Measurements from ENCODE around the gene VEGFA. TPM values are rescaled to one million over a fixed set of nuclear protein-coding genes. Genes with fewer than 3 reads are reported as not detected.

VEGFA gene
- total RNA-seq, 1 donor from 2014 or later = 267 TPM

- no peaks in the 10 kb centered on the region for H3K9me3 Mint-ChIP-seq (ENCODE audit: low read depth)
- H3K27ac Mint-ChIP-seq = no peak overlapping the region
- TF ChIP-seq CTCF (IDR thresholded peaks at IDR 0.05; ENCODE audit: unreplicated experiment) = no peak
- peaks cover 12% of the 10 kb centered on the region for H3K27me3 Mint-ChIP-seq
- H3K36me3 Mint-ChIP-seq (ENCODE audit: insufficient read depth) = no peaks in the 10 kb centered on the region
- no peak for DNase-seq (ENCODE audit: low spot score, unreplicated experiment)
- no peak overlapping the region for H3K4me3 Mint-ChIP-seq (ENCODE audit: low read depth)
- H3K4me1 Mint-ChIP-seq (ENCODE audit: low read depth) = no peaks in the 10 kb centered on the region
Measured at GRCh38 chr6:43724914-43725642, 44.9 kb upstream of the VEGFA start.

GRCh38 chr6:43725643-43726580 lies 44.1 kb upstream of the VEGFA start:
- H3K4me1 Mint-ChIP-seq (ENCODE audit: low read depth) = no peaks in the 10 kb centered on the region
- H3K4me3 Mint-ChIP-seq (ENCODE audit: low read depth) = no peak overlapping the region
- H3K27me3 Mint-ChIP-seq = peaks cover 9% of the 10 kb centered on the region
- no peaks in the 10 kb centered on the region for H3K36me3 Mint-ChIP-seq (ENCODE audit: insufficient read depth)
- no peak for DNase-seq (ENCODE audit: low spot score, unreplicated experiment)
- no peak overlapping the region for H3K27ac Mint-ChIP-seq
- H3K9me3 Mint-ChIP-seq (ENCODE audit: low read depth) = peaks cover 6% of the 10 kb centered on the region
- no peak for TF ChIP-seq CTCF (IDR thresholded peaks at IDR 0.05; ENCODE audit: unreplicated experiment)

GRCh38 chr6:43727634-43728033 lies 42.4 kb upstream of the VEGFA start:
- DNase-seq (ENCODE audit: low spot score, unreplicated experiment) = no peak
- no peak overlapping the region for H3K4me3 Mint-ChIP-seq (ENCODE audit: low read depth)

GRCh38 chr6:43728586-43728985 lies 41.4 kb upstream of the VEGFA start:
- no peak overlapping the region for H3K27ac Mint-ChIP-seq
- TF ChIP-seq CTCF (IDR thresholded peaks at IDR 0.05; ENCODE audit: unreplicated experiment) = no peak
- no peak for DNase-seq (ENCODE audit: low spot score, unreplicated experiment)
- H3K27me3 Mint-ChIP-seq = no peaks in the 10 kb centered on the region
- H3K4me1 Mint-ChIP-seq (ENCODE audit: low read depth) = no peaks in the 10 kb centered on the region
- H3K36me3 Mint-ChIP-seq (ENCODE audit: insufficient read depth) = no peaks in the 10 kb centered on the region
- peaks cover 16% of the 10 kb centered on the region for H3K9me3 Mint-ChIP-seq (ENCODE audit: low read depth)
- H3K4me3 Mint-ChIP-seq (ENCODE audit: low read depth) = no peak overlapping the region

More at GRCh38 chr6:43727634-43728033, 42.4 kb upstream of the VEGFA start:
- Mint-ChIP-seq H3K36me3 (ENCODE audit: insufficient read depth) (no peaks in the 10 kb centered on the region), H3K27ac (no peak overlapping the region), H3K4me1 (ENCODE audit: low read depth) (no peaks in the 10 kb centered on the region), H3K9me3 (ENCODE audit: low read depth) (peaks cover 16% of the 10 kb centered on the region), H3K27me3 (peaks cover under 1% of the 10 kb centered on the region)
- no peak for TF ChIP-seq CTCF (IDR thresholded peaks at IDR 0.05; ENCODE audit: unreplicated experiment)

GRCh38 chr6:43729537-43729936 lies 40.5 kb upstream of the VEGFA start:
- TF ChIP-seq CTCF (IDR thresholded peaks at IDR 0.05; ENCODE audit: unreplicated experiment) = no peak
- no peaks in the 10 kb centered on the region for H3K4me1 Mint-ChIP-seq (ENCODE audit: low read depth)

More at GRCh38 chr6:43729537-43729936, 40.5 kb upstream of the VEGFA start:
- no peak for DNase-seq (ENCODE audit: low spot score, unreplicated experiment)
- Mint-ChIP-seq H3K36me3 (ENCODE audit: insufficient read depth) (no peaks in the 10 kb centered on the region), H3K4me3 (ENCODE audit: low read depth) (no peak overlapping the region), H3K9me3 (ENCODE audit: low read depth) (peaks cover 16% of the 10 kb centered on the region), H3K27ac (no peak overlapping the region), H3K27me3 (no peaks in the 10 kb centered on the region)
